ENCODE data around the gene GPD1. TPM values are rescaled to one million over a fixed set of nuclear protein-coding genes. Genes with fewer than 3 reads are reported as not detected.

GPD1 gene
- total RNA-seq, 1 experiment from 2014 or later: 1.6 TPM

DNA sequence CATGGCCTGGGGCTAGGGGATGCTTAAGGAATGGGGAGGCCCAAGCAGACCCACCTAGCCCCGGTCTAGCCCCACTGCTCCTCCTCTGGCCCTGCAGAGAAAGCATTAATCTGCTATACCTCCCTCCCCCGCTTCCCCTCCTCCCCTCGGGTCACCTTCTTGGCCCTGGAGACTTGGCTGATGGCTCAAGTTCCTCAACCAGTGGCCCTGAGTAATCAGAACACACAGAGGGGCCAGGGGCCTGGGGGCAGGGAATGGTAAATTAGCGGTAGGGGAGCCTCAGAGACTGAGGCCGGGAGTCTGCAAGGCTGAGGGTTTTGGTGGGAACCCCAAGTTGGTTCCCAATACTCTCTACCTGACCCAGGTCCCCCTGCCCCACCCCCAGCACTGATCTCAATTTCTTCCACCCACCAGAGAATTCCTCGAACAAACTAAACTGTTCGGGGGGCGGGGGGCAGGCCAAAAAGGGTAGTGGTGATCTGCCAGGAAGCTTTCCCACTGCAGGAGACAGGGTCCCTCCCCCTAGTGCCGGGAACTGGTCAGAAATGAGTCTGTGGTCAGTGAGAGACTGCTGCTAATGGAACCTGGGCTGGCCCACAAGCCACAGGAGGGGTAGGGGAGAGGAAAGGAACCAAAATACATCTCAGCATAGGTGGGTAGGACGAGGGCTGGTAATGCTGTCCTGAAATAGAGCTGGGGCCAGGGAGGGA, 31.5 kb upstream of the GPD1 start:
- Histone ChIP-seq H3K79me2 (ENCODE audit: insufficient read depth, low read length) (no peaks in the 10 kb centered on the region), H3K9ac (ENCODE audit: low read length) (no peak overlapping the region), H3K27me3 (ENCODE audit: insufficient read depth, low read length) (no peaks in the 10 kb centered on the region), H3K4me3 (replicated peaks in 1 of 2; ENCODE audit: low read depth in 1 of 2, low read length in 2 of 2) (no peak overlapping the region), H3K4me1 (ENCODE audit: control insufficient read depth in 1 of 2, insufficient read depth in 2 of 2, low read length in 2 of 2) (peaks cover 0 to 16% of the 10 kb centered on the region in 2 experiments; a peak in 1 of 4 replicates), H3K27ac (ENCODE audit: low read depth, low read length) (no peak overlapping the region), H3K4me2 (ENCODE audit: low read length) (no peak overlapping the region), H2AFZ (ENCODE audit: low read depth, low read length, poor library complexity, severe bottlenecking) (no peak overlapping the region), H3K9me2 (ENCODE audit: insufficient read depth) (no peaks in the 10 kb centered on the region), H3K9me3 (ENCODE audit: control insufficient read depth in 1 of 2, insufficient read depth in 1 of 2, low read depth in 1 of 2, low read length in 2 of 2) (no peaks in the 10 kb centered on the region), H3K36me3 (ENCODE audit: control insufficient read depth in 1 of 2, insufficient read depth in 2 of 2, low read length in 2 of 2) (0 out of 4 replicates have a peak, but pooled peaks cover 0 to 2% of the 10 kb centered on the region in 2 experiments), H4K20me1 (ENCODE audit: insufficient read depth) (no peaks in the 10 kb centered on the region; the same call in 1 of the 2 replicates)
- ChIA-PET POLR2A (no interaction called here), RAD21 (ENCODE audit: low non-redundant PET in 1 of 2, low total read pairs in 2 of 2, uncharacterized antibody in 2 of 2, unreplicated experiment in 2 of 2) (no interaction called here), CTCF (interaction anchor here (1.2 to 3.3 kb wide), 2 partner anchors 105 kb away, joined by 4 to 65 read pairs; no protein-coding TSS in a partner anchor)
- DNase-seq (ENCODE audit: low read depth, low spot score) (no peak), ATAC-seq (no peak)
- no TSS peak for BruUV-seq (replicated peaks)
- TF ChIP-seq, protein P1, sequence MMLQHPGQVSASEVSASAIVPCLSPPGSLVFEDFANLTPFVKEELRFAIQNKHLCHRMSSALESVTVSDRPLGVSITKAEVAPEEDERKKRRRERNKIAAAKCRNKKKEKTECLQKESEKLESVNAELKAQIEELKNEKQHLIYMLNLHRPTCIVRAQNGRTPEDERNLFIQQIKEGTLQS (IDR thresholded peaks at IDR 0.05): no peak
- TF ChIP-seq SIN3A (IDR thresholded peaks at IDR 0.05; ENCODE audit: low read depth) (no peak), POLR2AphosphoS5 (IDR thresholded peaks at IDR 0.05; ENCODE audit: low read depth, low read length) (no peak)
- intact Hi-C loops (cut with micrococcal nuclease): no loop called here

DNA sequence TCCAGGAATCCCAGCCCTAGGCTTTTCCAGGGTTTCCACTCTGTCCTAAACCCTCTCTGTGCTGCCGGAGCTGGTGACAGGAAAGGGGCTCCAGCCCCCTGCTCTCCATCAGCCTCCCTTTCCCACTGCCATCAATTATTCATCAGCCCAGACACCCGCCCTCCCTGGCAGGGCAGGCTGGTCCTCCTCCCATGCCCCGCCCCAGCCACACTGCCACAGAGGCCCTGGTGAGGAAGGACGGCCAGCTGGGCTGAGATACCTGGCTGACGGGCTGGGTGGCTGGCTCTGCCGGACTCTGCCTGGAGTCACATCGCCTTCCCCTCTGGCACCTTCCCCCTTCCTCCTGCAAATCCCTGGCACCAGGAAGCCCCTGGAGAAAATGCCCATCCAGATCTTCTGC, 30.6 kb upstream of the GPD1 start:
- no peaks in the 10 kb centered on the region for H3K79me2 ChIP-seq (ENCODE audit: insufficient read depth, low read length)
- ChIA-PET POLR2A (no interaction called here), CTCF (interaction anchor here (1.2 kb wide), 1 partner anchor 106 kb away, joined by 4 read pairs; no protein-coding TSS in a partner anchor), RAD21 (ENCODE audit: low non-redundant PET in 1 of 2, low total read pairs in 2 of 2, uncharacterized antibody in 2 of 2, unreplicated experiment in 2 of 2) (no interaction called here)
- no peaks in the 10 kb centered on the region for H3K9me3 ChIP-seq (ENCODE audit: control insufficient read depth in 1 of 2, insufficient read depth in 1 of 2, low read depth in 1 of 2, low read length in 2 of 2)
- intact Hi-C loops (cut with micrococcal nuclease): no loop called here
- DNase-seq (ENCODE audit: low read depth, low spot score) (no peak), ATAC-seq (no peak)
- H3K9me2 ChIP-seq (ENCODE audit: insufficient read depth): no peaks in the 10 kb centered on the region
- H3K4me1 ChIP-seq (ENCODE audit: control insufficient read depth in 1 of 2, insufficient read depth in 2 of 2, low read length in 2 of 2): peaks cover 0 to 16% of the 10 kb centered on the region in 2 experiments; a peak in 1 of 4 replicates
- no peak overlapping the region for H3K9ac ChIP-seq (ENCODE audit: low read length)
- 0 out of 4 replicates have a peak, but pooled peaks cover 0 to 2% of the 10 kb centered on the region in 2 experiments for H3K36me3 ChIP-seq (ENCODE audit: control insufficient read depth in 1 of 2, insufficient read depth in 2 of 2, low read length in 2 of 2)
- H3K4me2 ChIP-seq (ENCODE audit: low read length): no peak overlapping the region
- no peaks in the 10 kb centered on the region for H3K27me3 ChIP-seq (ENCODE audit: insufficient read depth, low read length)
- no TSS peak for BruUV-seq (replicated peaks)
- H4K20me1 ChIP-seq (ENCODE audit: insufficient read depth): no peaks in the 10 kb centered on the region; the same call in 1 of the 2 replicates
- H3K4me3 ChIP-seq (replicated peaks in 1 of 2; ENCODE audit: low read depth in 1 of 2, low read length in 2 of 2): no peak overlapping the region
- no peak overlapping the region for H2AFZ ChIP-seq (ENCODE audit: low read depth, low read length, poor library complexity, severe bottlenecking)
- no peak overlapping the region for H3K27ac ChIP-seq (ENCODE audit: low read depth, low read length)
- TF ChIP-seq, protein P2, sequence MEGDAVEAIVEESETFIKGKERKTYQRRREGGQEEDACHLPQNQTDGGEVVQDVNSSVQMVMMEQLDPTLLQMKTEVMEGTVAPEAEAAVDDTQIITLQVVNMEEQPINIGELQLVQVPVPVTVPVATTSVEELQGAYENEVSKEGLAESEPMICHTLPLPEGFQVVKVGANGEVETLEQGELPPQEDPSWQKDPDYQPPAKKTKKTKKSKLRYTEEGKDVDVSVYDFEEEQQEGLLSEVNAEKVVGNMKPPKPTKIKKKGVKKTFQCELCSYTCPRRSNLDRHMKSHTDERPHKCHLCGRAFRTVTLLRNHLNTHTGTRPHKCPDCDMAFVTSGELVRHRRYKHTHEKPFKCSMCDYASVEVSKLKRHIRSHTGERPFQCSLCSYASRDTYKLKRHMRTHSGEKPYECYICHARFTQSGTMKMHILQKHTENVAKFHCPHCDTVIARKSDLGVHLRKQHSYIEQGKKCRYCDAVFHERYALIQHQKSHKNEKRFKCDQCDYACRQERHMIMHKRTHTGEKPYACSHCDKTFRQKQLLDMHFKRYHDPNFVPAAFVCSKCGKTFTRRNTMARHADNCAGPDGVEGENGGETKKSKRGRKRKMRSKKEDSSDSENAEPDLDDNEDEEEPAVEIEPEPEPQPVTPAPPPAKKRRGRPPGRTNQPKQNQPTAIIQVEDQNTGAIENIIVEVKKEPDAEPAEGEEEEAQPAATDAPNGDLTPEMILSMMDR (IDR thresholded peaks at IDR 0.05 in 2 of 3, conservative IDR thresholded peaks at IDR 0.05 in 1 of 3; ENCODE audit: borderline replicate concordance in 1 of 3, insufficient read depth in 1 of 3, low read depth in 2 of 3, low read length in 2 of 3): no peak
- TF ChIP-seq ZNF274 (IDR thresholded peaks at IDR 0.05; ENCODE audit: low read depth, low read length): no peak
- TF ChIP-seq YY1 (IDR thresholded peaks at IDR 0.05; ENCODE audit: extremely low read depth, insufficient replicate concordance, low read depth, low read length): no peak
- TF ChIP-seq, protein P3, sequence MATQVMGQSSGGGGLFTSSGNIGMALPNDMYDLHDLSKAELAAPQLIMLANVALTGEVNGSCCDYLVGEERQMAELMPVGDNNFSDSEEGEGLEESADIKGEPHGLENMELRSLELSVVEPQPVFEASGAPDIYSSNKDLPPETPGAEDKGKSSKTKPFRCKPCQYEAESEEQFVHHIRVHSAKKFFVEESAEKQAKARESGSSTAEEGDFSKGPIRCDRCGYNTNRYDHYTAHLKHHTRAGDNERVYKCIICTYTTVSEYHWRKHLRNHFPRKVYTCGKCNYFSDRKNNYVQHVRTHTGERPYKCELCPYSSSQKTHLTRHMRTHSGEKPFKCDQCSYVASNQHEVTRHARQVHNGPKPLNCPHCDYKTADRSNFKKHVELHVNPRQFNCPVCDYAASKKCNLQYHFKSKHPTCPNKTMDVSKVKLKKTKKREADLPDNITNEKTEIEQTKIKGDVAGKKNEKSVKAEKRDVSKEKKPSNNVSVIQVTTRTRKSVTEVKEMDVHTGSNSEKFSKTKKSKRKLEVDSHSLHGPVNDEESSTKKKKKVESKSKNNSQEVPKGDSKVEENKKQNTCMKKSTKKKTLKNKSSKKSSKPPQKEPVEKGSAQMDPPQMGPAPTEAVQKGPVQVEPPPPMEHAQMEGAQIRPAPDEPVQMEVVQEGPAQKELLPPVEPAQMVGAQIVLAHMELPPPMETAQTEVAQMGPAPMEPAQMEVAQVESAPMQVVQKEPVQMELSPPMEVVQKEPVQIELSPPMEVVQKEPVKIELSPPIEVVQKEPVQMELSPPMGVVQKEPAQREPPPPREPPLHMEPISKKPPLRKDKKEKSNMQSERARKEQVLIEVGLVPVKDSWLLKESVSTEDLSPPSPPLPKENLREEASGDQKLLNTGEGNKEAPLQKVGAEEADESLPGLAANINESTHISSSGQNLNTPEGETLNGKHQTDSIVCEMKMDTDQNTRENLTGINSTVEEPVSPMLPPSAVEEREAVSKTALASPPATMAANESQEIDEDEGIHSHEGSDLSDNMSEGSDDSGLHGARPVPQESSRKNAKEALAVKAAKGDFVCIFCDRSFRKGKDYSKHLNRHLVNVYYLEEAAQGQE (IDR thresholded peaks at IDR 0.05; ENCODE audit: low read depth): no peak
- TF ChIP-seq EZH2 (IDR thresholded peaks at IDR 0.05): no peak
- TF ChIP-seq, protein P4, sequence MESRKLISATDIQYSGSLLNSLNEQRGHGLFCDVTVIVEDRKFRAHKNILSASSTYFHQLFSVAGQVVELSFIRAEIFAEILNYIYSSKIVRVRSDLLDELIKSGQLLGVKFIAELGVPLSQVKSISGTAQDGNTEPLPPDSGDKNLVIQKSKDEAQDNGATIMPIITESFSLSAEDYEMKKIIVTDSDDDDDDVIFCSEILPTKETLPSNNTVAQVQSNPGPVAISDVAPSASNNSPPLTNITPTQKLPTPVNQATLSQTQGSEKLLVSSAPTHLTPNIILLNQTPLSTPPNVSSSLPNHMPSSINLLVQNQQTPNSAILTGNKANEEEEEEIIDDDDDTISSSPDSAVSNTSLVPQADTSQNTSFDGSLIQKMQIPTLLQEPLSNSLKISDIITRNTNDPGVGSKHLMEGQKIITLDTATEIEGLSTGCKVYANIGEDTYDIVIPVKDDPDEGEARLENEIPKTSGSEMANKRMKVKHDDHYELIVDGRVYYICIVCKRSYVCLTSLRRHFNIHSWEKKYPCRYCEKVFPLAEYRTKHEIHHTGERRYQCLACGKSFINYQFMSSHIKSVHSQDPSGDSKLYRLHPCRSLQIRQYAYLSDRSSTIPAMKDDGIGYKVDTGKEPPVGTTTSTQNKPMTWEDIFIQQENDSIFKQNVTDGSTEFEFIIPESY (IDR thresholded peaks at IDR 0.05; ENCODE audit: extremely low read depth, insufficient replicate concordance, low read length): no peak
- TF ChIP-seq SIN3A (IDR thresholded peaks at IDR 0.05; ENCODE audit: low read depth): no peak

All from HCT116 (cell line).